IMR-90 (cell line): ENCODE measurements around the gene RASGRP1. TPM values are rescaled to one million over a fixed set of nuclear protein-coding genes. Genes with fewer than 3 reads are reported as not detected.

Experiments
- ATAC-seq: fragments of 200-7000 bp; cut with Tn5 transposase; 2 replicates; pipeline ENCODE4 v1.9.1; 2020; ENCODE audit warnings: low read depth, mild to moderate bottlenecking, moderate library complexity
- BruUV-seq: library from RNA; stranded (reverse); fragments of 400-500 nt; replicated peaks from 2 replicates; lab custom pipeline; 2021; lab: Mats Ljungman, UMichigan
- CTCF ChIA-PET: fragments of 300-600 bp; formaldehyde crosslinking; extraction: SDS; loops from one replicate; lab custom pipeline; 2021; ENCODE audit warnings: antibody characterized with exemption; lab: Yijun Ruan, JAX
- POLR2A ChIA-PET: fragments of 300-600 bp; sonication (Branson Sonifier 250); formaldehyde crosslinking; loops from one replicate; lab custom pipeline; 2022; ENCODE audit warnings: antibody characterized with exemption; ENCODE audit not compliant: unreplicated experiment; lab: Charles Lee
- DNase-seq: peaks from one replicate; pipeline ENCODE4 v3.0.0; 2013
- H2AFZ ChIP-seq: replicated peaks from 2 replicates; pipeline ENCODE3; 2013; ENCODE audit warnings: low read length, mild to moderate bottlenecking; ENCODE audit not compliant: poor library complexity
- H2AK5ac ChIP-seq: 2 replicates; pipeline ENCODE4 v1.6.1; 2013; ENCODE audit warnings: low read depth, low read length, inconsistent platforms
- H2AK9ac ChIP-seq: replicated peaks from 2 replicates; pipeline ENCODE3; 2013; ENCODE audit warnings: mild to moderate bottlenecking, low read depth, low read length, moderate library complexity; ENCODE audit not compliant: poor library complexity
- H2BK120ac ChIP-seq: 2 replicates; pipeline ENCODE4 v1.6.1; 2013; ENCODE audit warnings: low read depth, low read length, inconsistent platforms
- H2BK15ac ChIP-seq: 3 replicates; pipeline ENCODE4 v1.6.1; 2013; ENCODE audit warnings: low read depth, low read length, inconsistent platforms
- H2BK20ac ChIP-seq: 2 replicates; pipeline ENCODE4 v1.6.1; 2013; ENCODE audit warnings: low read depth, mild to moderate bottlenecking, inconsistent platforms, low read length, moderate library complexity
- H2BK5ac ChIP-seq: 2 replicates; pipeline ENCODE4 v1.6.1; 2013; ENCODE audit warnings: mild to moderate bottlenecking, low read depth, low read length, inconsistent platforms; ENCODE audit not compliant: poor library complexity, severe bottlenecking
- H3K14ac ChIP-seq: replicated peaks from 2 replicates; pipeline ENCODE4 v1.6.1; 2013; ENCODE audit warnings: low read depth, low read length, inconsistent platforms
- H3K18ac ChIP-seq: 2 replicates; pipeline ENCODE4 v1.6.1; 2013; ENCODE audit warnings: low read depth, low read length, control low read depth
- H3K23ac ChIP-seq: 2 replicates; pipeline ENCODE4 v1.6.1; 2013; ENCODE audit warnings: low read depth, low read length, inconsistent platforms
- H3K27ac ChIP-seq: 2 replicates; pipeline ENCODE4 v1.5.1; 2013; ENCODE audit warnings: mild to moderate bottlenecking, control low read depth, low read length; ENCODE audit not compliant: insufficient read depth
- H3K27me3 ChIP-seq: 2 replicates; pipeline ENCODE4 v1.6.1; 2013; ENCODE audit warnings: low read length; ENCODE audit not compliant: control insufficient read depth, insufficient read depth
- H3K36me3 ChIP-seq: 2 replicates; pipeline ENCODE4 v1.6.1; 2013; ENCODE audit warnings: low read length, mixed read lengths; ENCODE audit not compliant: control insufficient read depth, insufficient read depth
- H3K4ac ChIP-seq: 2 replicates; pipeline ENCODE4 v1.6.1; 2013; ENCODE audit warnings: low read depth, low read length, inconsistent platforms
- H3K4me1 ChIP-seq: 2 replicates; pipeline ENCODE4 v1.6.1; 2013; ENCODE audit warnings: low read length, mixed read lengths; ENCODE audit not compliant: control insufficient read depth, insufficient read depth
- H3K4me2 ChIP-seq: 2 replicates; pipeline ENCODE4 v1.6.1; 2013; ENCODE audit warnings: low read depth, mild to moderate bottlenecking, control low read depth, low read length, moderate library complexity
- H3K4me3 ChIP-seq: 2 replicates; pipeline ENCODE4 v1.5.1; 2013; ENCODE audit warnings: low read depth, mild to moderate bottlenecking, control low read depth, low read length, moderate library complexity; ENCODE audit not compliant: insufficient read depth
- H3K56ac ChIP-seq: 2 replicates; pipeline ENCODE4 v1.6.1; 2013; ENCODE audit warnings: low read length, inconsistent platforms; ENCODE audit not compliant: insufficient read depth; ENCODE audit errors: extremely low read depth
- H3K79me1 ChIP-seq, 2 experiments: 2 replicates each; pipeline ENCODE4 v1.6.1; 2013; ENCODE audit warnings: low read length in 2 of 2, inconsistent platforms in 1 of 2, low read depth in 1 of 2
- H3K9ac ChIP-seq: 2 replicates; pipeline ENCODE4 v1.6.1; 2013; ENCODE audit warnings: low read depth, low read length, control low read depth
- H3K9me1 ChIP-seq: 2 replicates; pipeline ENCODE4 v1.6.1; 2013; ENCODE audit warnings: low read length, inconsistent platforms; ENCODE audit not compliant: insufficient read depth
- H3K9me3 ChIP-seq: 2 replicates; pipeline ENCODE4 v1.6.1; 2013; ENCODE audit warnings: low read length; ENCODE audit not compliant: control insufficient read depth, insufficient read depth
- H4K20me1 ChIP-seq: 2 replicates; pipeline ENCODE4 v1.6.1; 2013; ENCODE audit warnings: low read length, inconsistent platforms; ENCODE audit not compliant: insufficient read depth
- H4K5ac ChIP-seq: 2 replicates; pipeline ENCODE4 v1.6.1; 2013; ENCODE audit warnings: mild to moderate bottlenecking, low read depth, low read length, control low read depth
- H4K8ac ChIP-seq, 2 experiments: 2 replicates each; pipeline ENCODE4 v1.6.1; 2013; ENCODE audit warnings: low read depth in 2 of 2, low read length in 2 of 2, control low read depth in 1 of 2, inconsistent platforms in 1 of 2
- H4K91ac ChIP-seq: 2 replicates; pipeline ENCODE4 v1.6.1; 2013; ENCODE audit warnings: low read depth, low read length, inconsistent platforms; ENCODE audit not compliant: insufficient read depth
- CTCF ChIP-seq: conservative IDR thresholded peaks from 2 replicates; pipeline ENCODE4 v1.5.1; 2012; ENCODE audit warnings: mild to moderate bottlenecking, low read depth, low read length, improper control_type of control experiment
- FOS ChIP-seq: fragments of 150-350 bp; IDR thresholded peaks from 2 replicates; pipeline ENCODE4 v1.6.1; 2016; ENCODE audit warnings: low read depth, low read length
- MAFK ChIP-seq: IDR thresholded peaks from 2 replicates; pipeline ENCODE4 v1.6.1; 2012; ENCODE audit warnings: low read depth, low read length, improper control_type of control experiment
- POLR2A ChIP-seq: IDR thresholded peaks from 2 replicates; pipeline ENCODE4 v1.6.1; 2012; ENCODE audit warnings: mild to moderate bottlenecking, low read depth, low read length
- RAD21 ChIP-seq: IDR thresholded peaks from 2 replicates; pipeline ENCODE4 v1.6.1; 2012; ENCODE audit warnings: low read length, improper control_type of control experiment
- SMC3 ChIP-seq: fragments of 150-350 bp; IDR thresholded peaks from 2 replicates; pipeline ENCODE4 v1.6.1; 2016; ENCODE audit warnings: low read depth, mild to moderate bottlenecking, antibody characterized with exemption, low read length, moderate library complexity
- WGBS, 2 experiments: methylation state at CpG; one replicate each; pipeline versions ENCODE4 v1.1.5 to v1.1.7; 2013; ENCODE audit warnings: missing lambda C conversion rate in 2 of 2; ENCODE audit not compliant: insufficient read length in 1 of 2; ENCODE audit errors: extremely low coverage in 2 of 2; 5-methylcytosine and 5-hydroxymethylcytosine counted together
- dilution Hi-C: fragments of 300-500 bp; cut with HindIII; formaldehyde crosslinking; loops from one replicate; pipeline ENCODE4 v1.14.3; 2018; ENCODE audit warnings: low sequenced_read_pairs; ENCODE audit not compliant: unreplicated experiment
- in situ Hi-C: fragments of 300-500 bp; cut with MboI; formaldehyde crosslinking; loops from 3 replicates; pipeline ENCODE4 v1.14.3; 2019; ENCODE audit warnings: low sequenced_read_pairs, inconsistent platforms, mixed read lengths
- intact Hi-C: fragments of 100-400 bp; cut with micrococcal nuclease; formaldehyde crosslinking; loops from 2 replicates; pipeline ENCODE4 v1.10.0; 2022
- polyA plus RNA-seq, 3 experiments: library from polyadenylated mRNA; depleted of rRNA; stranded (reverse); fragments of >200 nt; gene quantifications; 2 replicates each; pipeline ENCODE4 v1.2.3, GENCODE V29; 2012; ENCODE audit warnings: low replicate concordance in 1 of 3
- total RNA-seq: library from RNA; depleted of rRNA; stranded (reverse); fragments of >200 nt; gene quantifications from 2 replicates; pipeline ENCODE4 v1.2.3, GENCODE V29; 2012
- TF ChIP-seq, protein P1 (sequence below): fragments of 150-350 bp; IDR thresholded peaks from 2 replicates; pipeline ENCODE4 v1.6.1; 2017; ENCODE audit warnings: mild to moderate bottlenecking, antibody characterized with exemption, low read length, low read depth

RASGRP1 gene
- total and polyA plus RNA-seq, 2 of the 4 experiments (the other 2 are of a cell fraction): 1.4 to 3.2 TPM

- H4K8ac ChIP-seq: no peak overlapping the region
- H3K9me1 ChIP-seq: no peaks in the 10 kb centered on the region
- H2AK9ac ChIP-seq: no peak overlapping the region
- H2AK5ac ChIP-seq: no peak overlapping the region
- H4K91ac ChIP-seq: no peak overlapping the region
- H2BK120ac ChIP-seq: no peak overlapping the region
- ChIA-PET POLR2A (no interaction called here), CTCF (no interaction called here)
- H2BK15ac ChIP-seq: no peak overlapping the region
- H3K4me3 ChIP-seq: no peak overlapping the region
- no peak overlapping the region for H3K23ac ChIP-seq
- dilution Hi-C loops: no loop called here
- H3K79me1 ChIP-seq: no peaks in the 10 kb centered on the region
- DNase-seq (no peak), ATAC-seq (no peak)
- no peaks in the 10 kb centered on the region for H4K20me1 ChIP-seq
- H3K36me3 ChIP-seq: no peaks in the 10 kb centered on the region
- intact Hi-C loops: no loop called here
- no peak overlapping the region for H2BK5ac ChIP-seq
- BruUV-seq: no TSS peak
- WGBS, 2 experiments: 80% methylated on average over 1 of the region's 6 CpGs; no CpG with 5 or more reads in 1 of the 2 experiments
- no peak overlapping the region for H3K18ac ChIP-seq
- TF ChIP-seq FOS (no peak), RAD21 (no peak), CTCF (no peak), POLR2A (no peak), MAFK (no peak), SMC3 (no peak)
- TF ChIP-seq, protein P1, sequence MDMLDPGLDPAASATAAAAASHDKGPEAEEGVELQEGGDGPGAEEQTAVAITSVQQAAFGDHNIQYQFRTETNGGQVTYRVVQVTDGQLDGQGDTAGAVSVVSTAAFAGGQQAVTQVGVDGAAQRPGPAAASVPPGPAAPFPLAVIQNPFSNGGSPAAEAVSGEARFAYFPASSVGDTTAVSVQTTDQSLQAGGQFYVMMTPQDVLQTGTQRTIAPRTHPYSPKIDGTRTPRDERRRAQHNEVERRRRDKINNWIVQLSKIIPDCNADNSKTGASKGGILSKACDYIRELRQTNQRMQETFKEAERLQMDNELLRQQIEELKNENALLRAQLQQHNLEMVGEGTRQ: no peak
- in situ Hi-C loops: no loop called here
- no peak overlapping the region for H2AFZ ChIP-seq
- H2BK20ac ChIP-seq: no peak overlapping the region
- no peak overlapping the region for H3K56ac ChIP-seq
- no peak overlapping the region for H3K27ac ChIP-seq
- no peak overlapping the region for H4K5ac ChIP-seq
- H3K9ac ChIP-seq: no peak overlapping the region
- no peak overlapping the region for H3K14ac ChIP-seq
- H3K4me2 ChIP-seq: no peak overlapping the region
- H3K9me3 ChIP-seq: no peaks in the 10 kb centered on the region
- no peaks in the 10 kb centered on the region for H3K27me3 ChIP-seq
- peaks cover 3% of the 10 kb centered on the region; the same call in 1 of the 2 replicates for H3K4me1 ChIP-seq
- no peak overlapping the region for H3K4ac ChIP-seq
Measured at GRCh38 chr15:38525489-38525888, 39.1 kb downstream of the RASGRP1 start.
